SK-N-MC (cell line): Measurements from ENCODE around the gene ASPHD2.
"Not testable (repeated sequence)": the region's sequence is repeated elsewhere in the genome, so short reads cannot be mapped to it uniquely, and the experiment has no call there.

ENCODE experiments used
- DNase-seq: peaks from one replicate; pipeline ENCODE4 v3.0.0-alpha.2; 2011; ENCODE audit warnings: low read depth, low spot score
- H3K27ac ChIP-seq: fragments of 200-600 bp; sonication (generic); 2 replicates; pipeline ENCODE4 v1.5.1; 2016; ENCODE audit warnings: mixed run types
- H3K36me3 ChIP-seq: fragments of 200-600 bp; sonication (generic); 2 replicates; pipeline ENCODE4 v1.6.1; 2017; ENCODE audit warnings: antibody characterized with exemption, low read length, mixed read lengths; ENCODE audit not compliant: insufficient read depth
- H3K4me3 ChIP-seq: fragments of 200-600 bp; sonication (generic); 2 replicates; pipeline ENCODE4 v1.5.1; 2016
- H3K9ac ChIP-seq: fragments of 200-600 bp; sonication (generic); 2 replicates; pipeline ENCODE4 v1.8.0; 2017; ENCODE audit warnings: mixed run types, mixed read lengths; ENCODE audit not compliant: insufficient read length
- H3K9me3 ChIP-seq: fragments of 200-600 bp; sonication (generic); 2 replicates; pipeline ENCODE4 v1.6.1; 2017; ENCODE audit warnings: low read depth, mild to moderate bottlenecking, antibody characterized with exemption, low read length, moderate library complexity, mixed read lengths
- EZH2 ChIP-seq: fragments of 200-600 bp; sonication (generic); IDR thresholded peaks from one replicate; pipeline ENCODE4 v1.6.1; 2017; ENCODE audit warnings: antibody characterized with exemption
- FOXP2 ChIP-seq: optimal IDR thresholded peaks from 2 replicates; pipeline ENCODE3; 2011; ENCODE audit warnings: mild to moderate bottlenecking, moderate library complexity; ENCODE audit not compliant: insufficient read depth; ENCODE audit errors: extremely low read length, control extremely low read depth
- POLR2AphosphoS5 ChIP-seq: IDR thresholded peaks from 2 replicates; pipeline ENCODE4 v1.6.1; 2012; ENCODE audit warnings: mild to moderate bottlenecking, low read depth, low read length, borderline replicate concordance

Gene ASPHD2

DNA sequence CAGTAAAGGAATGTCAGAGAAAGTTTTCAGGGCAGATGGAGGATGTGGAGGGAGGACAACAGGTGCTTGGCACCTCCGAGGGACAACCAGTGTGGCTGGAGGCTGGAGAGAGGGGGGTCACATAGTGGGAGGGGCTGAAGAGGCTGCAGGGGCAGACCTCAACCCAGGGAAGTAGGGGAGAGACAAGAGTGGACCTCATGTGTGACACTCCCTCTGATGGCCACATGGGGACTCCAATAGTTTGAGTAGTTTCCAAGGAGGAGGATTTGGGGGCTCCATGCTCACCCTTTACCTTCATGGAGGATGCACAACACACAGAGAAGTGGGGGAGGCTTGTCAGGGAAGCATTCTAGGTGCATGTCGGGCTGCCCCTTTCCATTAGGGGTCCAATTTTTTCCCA is 35.1 kb upstream of the ASPHD2 start:
- Histone ChIP-seq H3K4me3 (no peak overlapping the region), H3K27ac (no peak overlapping the region), H3K36me3 (no peaks in the 10 kb centered on the region), H3K9ac (no peak overlapping the region), H3K9me3 (no peaks in the 10 kb centered on the region)
- no peak for TF ChIP-seq FOXP2
- TF ChIP-seq POLR2AphosphoS5, result no peak
- TF ChIP-seq EZH2, result no peak
- no peak for DNase-seq

DNA sequence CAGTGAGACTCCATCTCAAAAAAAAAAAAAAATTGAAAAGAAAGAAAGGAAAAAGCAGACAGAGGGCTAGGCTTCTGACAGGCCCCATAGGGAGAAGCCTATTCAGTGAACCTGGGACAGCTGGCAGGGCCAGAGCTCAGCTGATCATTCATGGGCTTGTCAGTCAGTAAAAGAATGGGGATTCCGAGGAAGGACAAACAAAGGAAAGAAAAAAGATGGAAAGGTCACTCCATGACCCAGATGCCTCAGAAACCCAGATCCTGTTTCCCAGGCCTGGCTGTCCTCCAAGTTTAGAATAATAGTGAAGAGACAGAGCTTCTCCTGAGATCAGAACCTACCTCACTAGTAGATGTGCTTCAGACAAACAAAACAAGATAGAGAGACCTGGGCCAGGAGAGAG is 34.3 kb upstream of the ASPHD2 start:
- no peak for TF ChIP-seq EZH2
- Histone ChIP-seq H3K36me3 (no peaks in the 10 kb centered on the region), H3K27ac (no peak overlapping the region), H3K9ac (no peak overlapping the region), H3K9me3 (no peaks in the 10 kb centered on the region), H3K4me3 (no peak overlapping the region)
- DNase-seq, result no peak

GRCh38 chr22:26395926-26396325 is 33.1 kb upstream of the ASPHD2 start:
- no peak for DNase-seq
- H3K27ac ChIP-seq, result no peak overlapping the region
- H3K9me3 ChIP-seq, result no peaks in the 10 kb centered on the region
- H3K9ac ChIP-seq, result no peak overlapping the region
- TF ChIP-seq FOXP2, result no peak
- no peak for TF ChIP-seq POLR2AphosphoS5
- no peak for TF ChIP-seq EZH2
- no peaks in the 10 kb centered on the region for H3K36me3 ChIP-seq
- no peak overlapping the region for H3K4me3 ChIP-seq

- TF ChIP-seq EZH2 (no peak), FOXP2 (no peak), POLR2AphosphoS5 (no peak)
- H3K4me3 ChIP-seq, result no peak overlapping the region
- no peak overlapping the region for H3K9ac ChIP-seq
- H3K9me3 ChIP-seq, result no peaks in the 10 kb centered on the region
- DNase-seq, result no peak
- no peak overlapping the region for H3K27ac ChIP-seq
- H3K36me3 ChIP-seq, result no peaks in the 10 kb centered on the region
Observed at GRCh38 chr22:26398741-26399153, 30.3 kb upstream of the ASPHD2 start.

- no peaks in the 10 kb centered on the region for H3K36me3 ChIP-seq
- H3K9ac ChIP-seq, result no peak overlapping the region
- no peak overlapping the region for H3K4me3 ChIP-seq
- TF ChIP-seq FOXP2 (no peak), POLR2AphosphoS5 (no peak), EZH2 (no peak)
- H3K27ac ChIP-seq, result no peak overlapping the region
- H3K9me3 ChIP-seq, result no peaks in the 10 kb centered on the region
- no peak for DNase-seq
Observed at GRCh38 chr22:26399289-26399688, 29.8 kb upstream of the ASPHD2 start.

DNA sequence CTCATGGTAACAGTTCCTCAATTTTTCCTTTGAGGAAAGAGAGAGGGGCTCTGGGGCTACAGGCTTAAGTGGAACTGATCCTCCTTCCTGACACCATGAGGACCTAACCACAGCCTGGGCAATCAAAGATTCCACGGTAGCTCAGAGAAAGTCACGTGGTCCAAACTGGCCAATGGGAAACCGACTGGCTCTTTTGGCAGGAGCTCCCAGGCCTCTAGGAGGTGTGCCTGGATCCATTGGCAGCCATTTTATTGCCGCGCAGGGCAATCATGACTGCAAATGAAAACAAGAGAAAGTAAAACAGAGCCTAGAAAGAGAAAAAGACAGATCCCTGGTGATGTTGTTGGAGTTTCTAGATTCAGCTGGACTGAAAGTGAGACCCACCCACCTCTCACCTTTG is 27.3 kb upstream of the ASPHD2 start:
- Histone ChIP-seq H3K9me3 (no peaks in the 10 kb centered on the region), H3K9ac (no peak overlapping the region), H3K4me3 (no peak overlapping the region), H3K36me3 (no peaks in the 10 kb centered on the region), H3K27ac (no peak overlapping the region)
- DNase-seq, result no peak
- no peak for TF ChIP-seq FOXP2

DNA sequence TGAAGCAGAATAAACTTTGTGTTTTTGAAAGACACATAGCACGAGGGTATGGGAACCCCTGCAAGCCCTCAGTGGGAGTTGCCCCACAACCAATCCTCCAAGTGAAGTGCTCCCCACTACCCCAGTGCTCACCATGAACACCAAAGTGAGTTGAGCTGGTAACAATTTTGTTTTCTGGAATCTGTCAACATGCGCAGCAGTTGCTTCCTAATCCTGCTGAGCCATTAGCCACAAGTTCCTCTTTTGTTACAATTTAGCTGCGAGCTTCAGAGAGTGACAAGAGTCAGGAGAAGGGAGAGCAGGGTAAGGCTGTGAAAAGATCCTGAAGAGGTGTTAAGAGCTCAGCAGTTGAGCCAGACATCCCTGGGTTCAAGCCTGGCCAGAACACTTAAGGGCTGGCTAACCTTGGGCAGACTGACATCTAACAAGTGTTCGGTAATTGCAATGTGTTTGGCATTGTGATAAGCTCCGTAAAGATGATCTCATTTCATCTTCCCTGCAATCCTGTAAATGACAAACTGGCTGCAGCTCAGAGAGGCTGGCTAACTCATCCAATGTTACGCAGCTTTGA is 24.1 kb upstream of the ASPHD2 start:
- H3K36me3 ChIP-seq, result no peaks in the 10 kb centered on the region
- DNase-seq, result no peak
- no peak overlapping the region for H3K4me3 ChIP-seq
- H3K9me3 ChIP-seq, result no peaks in the 10 kb centered on the region
- H3K27ac ChIP-seq, result no peak overlapping the region
- TF ChIP-seq POLR2AphosphoS5 (no peak), EZH2 (no peak), FOXP2 (no peak)
- H3K9ac ChIP-seq, result no peak overlapping the region

GRCh38 chr22:26406118-26406517 is 22.9 kb upstream of the ASPHD2 start:
- Histone ChIP-seq H3K36me3 (no peaks in the 10 kb centered on the region), H3K9ac (no peak overlapping the region), H3K9me3 (no peaks in the 10 kb centered on the region), H3K27ac (no peak overlapping the region), H3K4me3 (no peak overlapping the region)
- TF ChIP-seq POLR2AphosphoS5, result no peak
- no peak for TF ChIP-seq EZH2
- TF ChIP-seq FOXP2, result no peak
- no peak for DNase-seq

GRCh38 chr22:26408562-26409220 is 20.4 kb upstream of the ASPHD2 start:
- not testable (repeated sequence) for DNase-seq, H3K36me3 ChIP-seq, H3K4me3 ChIP-seq, H3K9me3 ChIP-seq, H3K27ac ChIP-seq, H3K9ac ChIP-seq
